Vagina (tissue), 2 donors: ENCODE measurements around the gene P3H4.

Experiments used
- CTCF ChIP-seq, 3 experiments: fragments of 450-650 bp in 2 of 3; fragments of 200-600 bp in 1 of 3; sonication (generic) in 1 of 3; IDR thresholded peaks; one replicate each; pipeline ENCODE4 v1.5.1; 2017 to 2019; ENCODE audit warnings: antibody characterized with exemption in 3 of 3, mild to moderate bottlenecking in 2 of 3, moderate library complexity in 2 of 3
- POLR2A ChIP-seq, 2 donors: fragments of 450-650 bp; IDR thresholded peaks; one replicate each; pipeline ENCODE4 v1.6.1; 2017; ENCODE audit warnings: antibody characterized with exemption in 2 of 2, mild to moderate bottlenecking in 2 of 2, moderate library complexity in 2 of 2
- POLR2AphosphoS5 ChIP-seq, 2 donors: sonication (generic); formaldehyde crosslinking; IDR thresholded peaks; one replicate each; pipeline ENCODE4 v1.9.0; 2017; ENCODE audit warnings: antibody characterized with exemption in 2 of 2, mild to moderate bottlenecking in 2 of 2, low read depth in 1 of 2; ENCODE audit not compliant: insufficient read depth in 1 of 2

GRCh38 chr17:41803049-41804020, 8.4 kb downstream of the P3H4 start:
- TF ChIP-seq POLR2A (IDR thresholded peaks at IDR 0.05) (no peak), CTCF (IDR thresholded peaks at IDR 0.05) (no peak), POLR2AphosphoS5 (IDR thresholded peaks at IDR 0.05; ENCODE audit: insufficient read depth in 1 of 2, low read depth in 1 of 2) (no peak)
